HFFc6 (cell line): ENCODE data around the gene KCNH8. TPM values are rescaled to one million over a fixed set of nuclear protein-coding genes. Genes with fewer than 3 reads are reported as not detected.

Experiments used
- DNase-seq: peaks from one replicate; pipeline ENCODE4 v3.0.0-alpha.2; 2018
- H3K27ac Mint-ChIP-seq: 2 replicates; pipeline ENCODE4 v1.8.0; 2020; ENCODE audit warnings: mild to moderate bottlenecking, mixed read lengths
- H3K27me3 Mint-ChIP-seq: 2 replicates; pipeline ENCODE4 v1.8.0; 2021; ENCODE audit warnings: mild to moderate bottlenecking, moderate library complexity, mixed read lengths; ENCODE audit not compliant: insufficient read depth
- H3K36me3 Mint-ChIP-seq: 2 replicates; pipeline ENCODE4 v1.8.0; 2021; ENCODE audit warnings: low read depth, mixed read lengths
- H3K4me1 Mint-ChIP-seq: 2 replicates; pipeline ENCODE4 v1.8.0; 2020; ENCODE audit warnings: low read depth, mixed read lengths
- H3K4me3 Mint-ChIP-seq: 2 replicates; pipeline ENCODE4 v1.8.0; 2020; ENCODE audit warnings: mild to moderate bottlenecking, moderate library complexity, mixed read lengths
- H3K9me3 Mint-ChIP-seq: 2 replicates; pipeline ENCODE4 v1.8.0; 2020; ENCODE audit warnings: mild to moderate bottlenecking, mixed read lengths
- CTCF ChIP-seq: fragments of 200-600 bp; sonication (generic); IDR thresholded peaks from 2 replicates; pipeline ENCODE4 v1.5.0; 2021; ENCODE audit warnings: antibody characterized with exemption, mild to moderate bottlenecking
- total RNA-seq, 6 experiments: library from RNA; stranded (reverse); fragmentation: NEBNext Ultra II Directional; extraction: Animal tissue kit (Norgen Biotek cat#: 25700); gene quantifications; 2 replicates in 1 of 6; 3 replicates in 5 of 6; pipeline ENCODE4 v1.2.3, GENCODE V29; 2021

Gene KCNH8
- total RNA-seq, 6 experiments from 2014 or later: not detected

GRCh38 chr3:19264424-19264823, 116.1 kb downstream of the KCNH8 start:
- H3K27ac Mint-ChIP-seq: no peak overlapping the region
- DNase-seq: no peak
- no peak overlapping the region for H3K4me3 Mint-ChIP-seq
- peaks cover 34% of the 10 kb centered on the region for H3K9me3 Mint-ChIP-seq
- TF ChIP-seq CTCF: no peak
- H3K36me3 Mint-ChIP-seq: no peaks in the 10 kb centered on the region
- no peaks in the 10 kb centered on the region for H3K27me3 Mint-ChIP-seq
- H3K4me1 Mint-ChIP-seq: no peaks in the 10 kb centered on the region

GRCh38 chr3:19267040-19267439, 118.7 kb downstream of the KCNH8 start:
- no peaks in the 10 kb centered on the region for H3K27me3 Mint-ChIP-seq
- no peaks in the 10 kb centered on the region for H3K4me1 Mint-ChIP-seq
- H3K36me3 Mint-ChIP-seq: no peaks in the 10 kb centered on the region

DNA sequence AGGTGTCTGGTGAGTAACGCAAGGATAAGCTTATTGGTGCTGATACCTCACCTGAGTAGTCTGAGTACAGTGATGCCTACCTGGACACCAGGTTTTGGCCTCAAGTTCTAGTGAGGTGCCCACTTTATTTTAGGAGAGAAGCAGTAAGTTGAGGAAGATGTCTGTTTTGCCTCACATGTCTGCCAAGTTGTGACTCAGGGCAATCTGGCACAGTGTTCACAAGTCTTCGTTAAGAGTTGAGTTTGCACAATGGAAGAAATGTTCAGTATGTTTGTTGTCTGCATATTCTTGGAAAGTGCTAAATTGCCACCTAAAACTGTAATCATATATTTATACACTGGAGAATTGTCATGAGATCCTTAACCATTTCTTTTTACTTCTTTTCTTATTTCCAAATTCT, 122.2 kb downstream of the KCNH8 start:
- no peaks in the 10 kb centered on the region for H3K4me1 Mint-ChIP-seq
- no peaks in the 10 kb centered on the region for H3K36me3 Mint-ChIP-seq
- no peak for DNase-seq
- H3K9me3 Mint-ChIP-seq: peaks cover 38% of the 10 kb centered on the region
- no peak overlapping the region for H3K4me3 Mint-ChIP-seq
- TF ChIP-seq CTCF: no peak
- H3K27me3 Mint-ChIP-seq: no peaks in the 10 kb centered on the region
- no peak overlapping the region for H3K27ac Mint-ChIP-seq

More at GRCh38 chr3:19267040-19267439, 118.7 kb downstream of the KCNH8 start:
- no peak overlapping the region for H3K27ac Mint-ChIP-seq
- no peak for TF ChIP-seq CTCF
- no peak overlapping the region for H3K4me3 Mint-ChIP-seq
- no peak for DNase-seq
- peaks cover 47% of the 10 kb centered on the region for H3K9me3 Mint-ChIP-seq

DNA sequence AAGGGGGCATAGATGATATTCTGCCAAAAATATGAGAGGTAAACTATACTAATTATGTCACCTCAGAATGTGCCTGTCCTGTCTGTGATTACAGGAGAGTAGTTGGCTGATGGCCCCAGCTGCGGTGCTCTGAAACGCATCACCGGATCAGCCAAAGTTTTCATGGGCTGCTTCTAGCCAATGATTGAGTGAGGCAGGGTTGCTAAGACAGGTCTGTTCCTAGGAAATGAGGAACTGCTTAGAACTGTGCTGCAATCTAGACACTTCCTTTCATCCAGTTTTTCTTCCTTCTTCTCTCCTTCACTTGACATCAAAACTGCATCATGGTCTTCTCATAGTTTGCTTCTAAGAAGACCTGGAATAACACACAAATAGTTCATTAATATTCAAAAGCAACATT, 124.0 kb downstream of the KCNH8 start:
- H3K4me3 Mint-ChIP-seq: no peak overlapping the region

GRCh38 chr3:19273091-19273490, 124.8 kb downstream of the KCNH8 start:
- H3K27me3 Mint-ChIP-seq: no peaks in the 10 kb centered on the region
- TF ChIP-seq CTCF: no peak
- no peak for DNase-seq
- no peak overlapping the region for H3K4me3 Mint-ChIP-seq
- H3K9me3 Mint-ChIP-seq: peaks cover 34% of the 10 kb centered on the region
- H3K4me1 Mint-ChIP-seq: no peaks in the 10 kb centered on the region
- no peak overlapping the region for H3K27ac Mint-ChIP-seq
- no peaks in the 10 kb centered on the region for H3K36me3 Mint-ChIP-seq

More for the DNA sequence above, 124.0 kb downstream of the KCNH8 start:
- Mint-ChIP-seq H3K9me3 (peaks cover 29% of the 10 kb centered on the region), H3K36me3 (no peaks in the 10 kb centered on the region), H3K27me3 (no peaks in the 10 kb centered on the region), H3K4me1 (no peaks in the 10 kb centered on the region), H3K27ac (no peak overlapping the region)
- DNase-seq: no peak
- no peak for TF ChIP-seq CTCF

DNA sequence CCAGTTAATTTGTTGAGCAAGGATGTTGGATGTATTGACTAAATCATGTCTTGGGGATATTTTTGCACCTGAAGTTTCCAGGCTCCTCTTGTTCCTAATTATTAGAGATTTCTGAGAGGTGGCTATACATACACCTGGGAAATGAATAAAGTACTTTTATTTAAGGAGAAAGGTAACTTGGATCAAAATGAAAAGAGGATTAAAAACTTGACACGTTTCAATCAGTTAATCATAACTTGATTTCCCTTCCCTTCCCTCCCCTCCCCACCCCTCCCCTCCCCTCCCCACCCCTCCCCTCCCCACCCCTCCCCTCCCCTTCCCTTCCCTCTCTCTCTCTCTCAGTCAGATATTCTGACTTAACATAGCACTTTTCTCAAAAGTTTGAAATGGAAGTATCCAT, 126.3 kb downstream of the KCNH8 start:
- Mint-ChIP-seq H3K9me3 (peaks cover 41% of the 10 kb centered on the region), H3K4me3 (no peak overlapping the region), H3K4me1 (no peaks in the 10 kb centered on the region), H3K27me3 (no peaks in the 10 kb centered on the region), H3K36me3 (no peaks in the 10 kb centered on the region), H3K27ac (no peak overlapping the region)
- no peak for TF ChIP-seq CTCF
- DNase-seq: no peak
